ENCODE data around the gene FNDC11.

FNDC11 gene

DNA sequence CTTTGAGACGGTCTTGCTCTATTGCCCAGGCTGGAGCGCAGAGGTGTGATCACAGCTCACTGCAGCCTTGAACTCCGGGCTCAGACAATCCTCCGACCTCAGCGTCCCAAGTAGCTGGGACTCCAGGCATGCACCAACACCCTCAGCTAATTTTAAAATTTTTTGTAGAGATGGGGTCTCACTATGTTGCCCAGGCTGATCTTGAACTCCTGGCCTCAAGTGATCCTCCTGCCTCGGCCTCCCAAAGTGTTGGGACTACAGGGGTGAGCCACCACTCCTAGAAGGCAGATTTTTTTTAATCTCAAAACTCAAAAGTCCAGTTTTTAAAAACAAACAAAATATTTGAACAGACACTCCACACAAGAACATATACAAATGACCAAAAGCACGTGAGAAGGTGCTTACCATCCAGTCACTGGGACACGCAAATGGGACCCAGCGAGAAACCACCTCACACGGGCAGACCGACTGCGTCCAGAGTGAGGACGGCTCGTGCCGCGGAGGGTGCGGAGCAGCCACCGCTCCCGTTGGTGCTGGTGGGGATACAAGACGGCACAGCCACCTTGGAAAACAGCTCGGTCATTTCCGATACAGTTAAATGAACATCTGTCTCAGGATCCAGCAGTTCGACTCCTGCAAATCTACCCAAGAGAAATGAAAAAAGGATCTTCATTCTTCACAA lies 28.6 kb downstream of the FNDC11 start:
- no peak for DNase-seq

- no peak for DNase-seq
Observed at GRCh38 chr20:63585616-63586565, 31.9 kb downstream of the FNDC11 start.

DNA sequence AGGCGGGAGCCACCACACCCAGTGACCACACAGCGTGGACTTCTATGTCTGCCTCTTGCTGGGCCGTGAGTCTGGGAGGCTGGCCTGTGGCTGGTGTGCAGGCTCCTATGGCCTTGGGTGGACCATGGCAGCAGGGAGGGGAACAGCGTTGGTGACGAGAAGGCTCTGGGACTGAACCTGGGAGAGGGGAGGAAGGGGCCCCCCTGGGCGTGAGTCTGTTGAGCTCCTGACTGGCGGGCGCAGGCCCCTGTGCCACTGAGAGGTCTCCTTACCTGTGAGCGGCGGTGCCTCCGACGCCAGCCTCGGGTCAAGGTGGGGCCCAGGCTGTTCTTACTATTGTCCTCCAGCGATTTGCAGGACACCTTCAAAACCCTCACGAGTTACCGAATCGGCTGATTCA lies 32.8 kb downstream of the FNDC11 start:
- no peak for DNase-seq

GRCh38 chr20:63587256-63587655 lies 33.3 kb downstream of the FNDC11 start:
- no peak for DNase-seq

DNA sequence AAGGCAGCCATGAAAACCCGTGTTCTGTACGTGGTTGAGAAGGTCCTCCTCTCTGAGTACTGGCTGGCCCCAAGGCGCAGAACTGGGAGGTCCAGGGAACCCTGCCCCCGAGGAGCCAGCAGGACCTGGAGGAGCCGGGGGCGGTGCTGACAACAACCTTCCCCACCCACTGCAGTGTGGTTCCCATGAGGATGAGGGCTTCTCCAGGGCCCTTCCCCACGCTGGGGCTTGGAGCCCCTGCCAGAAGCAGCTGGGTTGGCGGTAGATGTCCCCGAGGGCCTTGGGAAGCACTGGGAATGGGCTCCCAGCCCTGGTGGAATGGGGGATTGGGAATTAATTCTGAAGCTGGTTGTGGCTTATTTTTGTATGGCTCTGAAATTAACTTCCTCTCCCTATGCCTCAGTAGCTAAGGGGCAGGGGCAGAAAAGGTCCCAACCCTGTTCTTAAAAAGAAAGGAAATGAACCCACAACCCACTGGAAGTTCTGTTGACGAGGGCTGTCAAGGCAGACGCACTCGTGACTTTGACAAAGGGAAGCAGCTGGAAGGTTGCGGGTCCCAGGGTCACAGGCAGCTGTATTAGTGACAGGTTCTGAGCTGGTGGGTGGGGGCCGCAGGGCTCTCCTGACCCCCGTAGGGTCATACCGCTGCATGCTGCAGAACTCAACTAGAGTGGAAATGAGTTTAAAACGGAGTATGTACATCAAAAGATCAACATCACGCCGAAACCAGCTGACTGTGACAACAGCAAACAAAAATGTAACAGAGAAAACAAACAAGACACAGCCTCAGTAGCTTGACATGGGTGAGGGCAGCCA lies 34.0 kb downstream of the FNDC11 start:
- DNase-seq: peak; percentile 59 to 65 (median 64)

DNA sequence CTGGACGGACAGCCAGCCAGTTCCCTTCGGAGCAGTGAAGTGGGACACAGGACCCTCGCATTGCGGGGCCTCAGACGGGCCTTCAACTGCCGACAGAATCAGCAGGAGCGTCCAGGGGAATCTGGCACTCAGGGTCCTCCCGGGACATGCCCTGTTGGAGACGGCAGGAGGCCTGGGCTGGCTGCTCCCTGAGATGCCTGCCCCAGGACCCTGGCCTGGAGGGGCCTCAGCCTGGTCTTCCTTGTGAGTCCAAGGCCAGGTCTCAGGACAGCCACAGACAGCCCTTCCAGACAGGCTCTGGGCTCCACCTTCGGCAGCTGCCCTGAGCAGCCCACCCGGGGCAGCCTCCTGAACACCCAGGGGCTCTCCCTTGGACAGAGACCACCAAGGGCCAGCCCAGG lies 34.7 kb downstream of the FNDC11 start:
- no peak for DNase-seq

GRCh38 chr20:63589261-63590217 lies 35.6 kb downstream of the FNDC11 start:
- no peak for DNase-seq

DNA sequence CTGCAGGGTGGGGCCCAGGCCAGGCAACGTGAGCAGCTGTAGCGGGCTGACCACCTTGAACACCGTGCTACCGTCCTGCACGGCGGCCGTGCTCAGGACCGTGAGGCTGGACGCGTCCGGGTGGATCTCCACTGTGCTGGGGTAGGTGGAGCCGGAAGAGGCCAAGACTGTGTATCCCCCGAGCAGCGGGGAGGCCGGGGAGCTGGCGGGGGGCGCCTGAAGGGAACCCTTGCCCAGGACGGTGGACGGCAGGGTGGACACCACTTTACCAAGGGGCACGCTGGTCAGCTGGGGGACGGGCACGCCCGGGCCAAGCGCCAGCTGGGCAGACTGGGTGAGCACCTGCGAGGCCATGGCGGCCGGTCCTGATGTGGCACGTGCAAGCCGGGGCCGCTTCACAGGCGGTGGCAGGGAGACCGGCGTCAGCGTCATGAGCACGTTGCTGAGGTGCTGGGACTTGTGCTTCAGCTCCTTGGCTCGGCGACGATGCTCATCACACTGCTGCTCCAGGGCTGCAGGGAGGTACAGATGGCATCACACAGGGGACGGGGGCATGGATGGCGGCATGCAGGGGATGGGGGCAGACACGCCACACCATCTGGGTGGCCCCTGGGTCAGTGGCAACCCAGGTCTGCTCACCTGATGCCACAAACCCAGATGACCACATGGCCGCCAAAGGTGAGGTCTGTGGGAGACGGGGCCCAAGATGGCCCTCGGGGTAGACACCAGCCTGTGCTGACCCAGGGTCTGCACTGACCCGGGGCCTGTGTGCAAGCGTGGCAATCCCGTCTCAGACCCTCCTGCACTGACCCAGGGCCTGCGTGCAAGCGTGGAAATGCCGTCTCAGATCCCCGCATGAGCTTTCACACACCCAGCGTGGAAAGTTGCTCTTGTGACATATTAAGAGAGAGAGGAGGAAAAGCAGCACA lies 36.5 kb downstream of the FNDC11 start:
- no peak for DNase-seq

DNA sequence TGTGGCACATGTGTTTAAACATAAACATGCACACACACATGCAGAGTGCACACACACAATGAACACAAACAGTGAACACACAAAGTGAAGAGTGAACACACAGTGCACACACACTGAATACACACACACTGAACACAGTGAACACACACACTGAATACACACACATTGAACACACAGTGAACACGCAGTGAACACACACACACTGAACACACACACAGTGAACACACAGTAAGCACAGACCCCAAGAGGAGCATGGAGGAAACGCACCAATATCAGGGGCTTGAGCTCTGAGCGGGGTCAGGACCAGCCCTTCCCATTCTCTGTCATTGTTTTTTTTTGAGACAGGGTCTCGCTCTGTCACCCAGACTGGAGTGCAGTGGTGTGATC lies 37.2 kb downstream of the FNDC11 start:
- DNase-seq: no peak

DNA sequence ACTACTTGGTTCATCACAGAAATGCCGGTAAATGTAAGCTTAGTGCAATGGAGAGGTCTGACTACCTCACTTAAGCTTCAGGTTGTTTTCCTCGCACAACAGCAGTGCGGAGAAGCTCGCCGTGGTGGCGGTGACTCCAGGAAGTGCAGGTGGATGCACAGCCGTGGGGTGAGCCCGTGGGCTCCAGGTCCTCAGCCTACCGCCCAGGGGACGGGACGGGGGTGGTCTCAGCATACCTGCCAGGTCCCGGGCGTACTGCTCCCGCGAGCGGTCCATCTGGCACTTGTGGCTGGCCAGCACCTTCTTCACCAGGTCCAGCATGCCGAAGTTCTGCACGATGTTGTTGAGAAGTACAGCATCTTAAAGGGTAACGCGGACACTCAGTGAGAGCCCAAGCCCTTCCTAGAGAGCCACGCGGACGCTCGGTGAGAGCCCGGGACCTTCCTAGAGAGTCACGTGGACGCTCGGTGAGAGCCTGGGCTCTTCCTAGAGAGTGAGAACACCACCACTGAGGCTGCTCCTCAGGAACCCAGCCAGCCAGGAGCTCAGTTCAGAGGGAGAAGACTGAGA lies 37.9 kb downstream of the FNDC11 start:
- DNase-seq: no peak

DNA sequence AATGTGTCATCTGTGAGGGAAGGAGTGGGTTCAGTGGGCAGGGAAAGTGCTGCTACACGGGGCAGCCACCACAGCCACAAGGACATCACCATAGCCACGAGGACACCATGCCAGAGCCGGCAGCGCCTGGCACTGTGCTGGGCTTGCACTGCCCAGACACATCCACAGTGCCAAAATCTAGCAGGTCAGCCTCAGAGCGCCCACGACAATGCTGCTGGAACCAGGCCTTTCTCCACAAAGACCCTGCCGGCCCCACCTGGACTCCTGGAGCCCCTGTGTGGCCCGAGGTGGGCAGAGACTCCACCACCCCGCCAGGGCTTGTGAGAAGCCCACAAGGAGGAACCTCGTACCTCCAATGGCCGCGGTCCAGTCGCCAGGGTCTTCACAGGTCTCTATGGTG lies 38.7 kb downstream of the FNDC11 start:
- DNase-seq: no peak

- no peak for DNase-seq
Observed at GRCh38 chr20:63594043-63594561, 40.1 kb downstream of the FNDC11 start.

DNA sequence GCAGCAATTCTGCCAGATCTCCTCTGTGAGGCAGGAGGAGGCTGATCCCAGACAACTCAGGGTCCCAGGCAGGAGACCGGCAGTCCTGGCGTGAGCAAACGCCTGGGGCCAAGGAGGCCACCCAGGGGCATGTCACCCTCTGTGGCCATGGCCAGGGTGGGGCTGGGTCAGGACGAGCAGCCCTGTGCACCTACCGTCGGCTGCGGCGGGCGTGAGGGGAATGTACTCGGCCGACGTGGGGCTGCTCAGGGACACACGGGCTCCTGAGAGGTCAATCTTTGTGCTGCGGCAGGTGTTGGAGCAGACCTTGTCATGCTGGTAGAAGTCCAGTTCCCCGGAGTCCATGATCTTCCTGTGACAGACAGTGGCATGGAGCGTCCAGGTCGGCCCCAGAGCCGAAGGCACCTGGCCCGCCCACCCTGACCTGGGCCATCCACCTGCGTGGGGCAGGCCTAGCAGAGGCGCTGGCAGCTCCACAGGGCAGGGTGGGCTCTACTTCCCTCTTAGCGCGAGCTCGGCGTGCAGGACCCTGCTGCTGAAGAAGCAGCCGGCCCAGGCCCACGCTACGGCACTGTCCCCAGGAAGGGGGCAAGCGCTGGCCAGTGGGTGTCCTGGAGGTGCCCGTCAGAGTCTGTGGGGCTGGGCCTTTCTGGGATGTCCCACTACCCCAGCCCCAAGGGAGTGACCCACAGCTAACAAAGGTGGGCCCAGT lies 41.6 kb downstream of the FNDC11 start:
- no peak for DNase-seq

DNA sequence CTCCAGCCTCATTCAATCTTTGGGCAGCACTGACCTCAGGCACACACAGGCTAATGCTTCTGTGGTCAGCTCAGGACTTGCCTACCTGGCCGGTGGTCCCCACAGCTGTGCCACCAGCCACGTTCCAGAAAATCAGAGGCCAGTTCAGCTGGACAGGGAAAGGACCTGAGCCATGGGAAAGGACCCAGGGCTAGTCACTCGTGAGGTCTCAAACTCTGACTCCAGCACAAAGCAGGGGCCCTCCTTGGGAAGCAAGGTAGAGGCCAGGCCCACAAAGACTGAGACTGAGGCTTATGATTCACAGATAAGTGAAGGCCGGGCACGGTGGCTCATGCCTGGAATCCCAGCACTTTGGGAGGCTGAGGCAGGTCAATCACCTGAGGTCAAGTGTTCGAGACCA lies 42.5 kb downstream of the FNDC11 start:
- no peak for DNase-seq

DNA sequence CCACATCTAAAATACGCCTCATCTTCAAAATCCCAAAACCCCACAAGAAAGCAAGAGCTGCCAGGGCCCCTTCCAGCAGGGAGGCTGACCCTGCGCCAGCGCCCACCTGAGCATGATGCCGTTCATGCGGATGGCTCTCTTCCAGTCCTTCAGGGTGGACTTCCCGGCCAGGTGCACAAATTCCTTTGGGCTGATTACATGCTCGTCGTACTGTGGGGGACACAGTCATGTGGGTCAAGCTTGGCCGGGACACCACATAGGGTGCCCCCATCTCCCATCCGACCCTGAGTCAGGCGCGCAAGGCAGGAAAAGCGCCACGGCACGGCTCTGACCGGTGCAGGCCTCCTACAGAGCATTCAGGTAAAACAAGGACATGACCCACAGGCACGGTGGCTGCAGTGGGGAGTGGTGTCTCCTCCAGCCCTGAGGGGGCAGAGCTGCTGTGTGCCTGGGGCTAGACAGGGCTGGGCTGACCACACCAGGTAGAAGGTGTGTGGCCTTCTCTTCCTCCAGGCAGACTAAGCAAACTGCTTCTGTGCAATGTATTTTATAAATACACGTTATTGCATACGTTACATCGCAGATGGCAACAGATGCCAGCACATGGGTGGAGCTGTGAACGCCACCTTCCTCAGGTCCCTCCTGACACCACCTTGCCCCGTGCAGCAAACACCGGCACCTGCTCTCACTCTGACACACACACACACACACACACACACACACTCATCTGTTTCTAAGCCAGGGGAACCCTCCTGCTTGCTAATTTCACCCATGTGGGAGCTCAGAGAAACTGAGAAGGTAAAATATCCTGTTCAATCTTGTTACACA lies 43.9 kb downstream of the FNDC11 start:
- no peak for DNase-seq

GRCh38 chr20:63598479-63599395 lies 44.8 kb downstream of the FNDC11 start:
- no peak for DNase-seq

DNA sequence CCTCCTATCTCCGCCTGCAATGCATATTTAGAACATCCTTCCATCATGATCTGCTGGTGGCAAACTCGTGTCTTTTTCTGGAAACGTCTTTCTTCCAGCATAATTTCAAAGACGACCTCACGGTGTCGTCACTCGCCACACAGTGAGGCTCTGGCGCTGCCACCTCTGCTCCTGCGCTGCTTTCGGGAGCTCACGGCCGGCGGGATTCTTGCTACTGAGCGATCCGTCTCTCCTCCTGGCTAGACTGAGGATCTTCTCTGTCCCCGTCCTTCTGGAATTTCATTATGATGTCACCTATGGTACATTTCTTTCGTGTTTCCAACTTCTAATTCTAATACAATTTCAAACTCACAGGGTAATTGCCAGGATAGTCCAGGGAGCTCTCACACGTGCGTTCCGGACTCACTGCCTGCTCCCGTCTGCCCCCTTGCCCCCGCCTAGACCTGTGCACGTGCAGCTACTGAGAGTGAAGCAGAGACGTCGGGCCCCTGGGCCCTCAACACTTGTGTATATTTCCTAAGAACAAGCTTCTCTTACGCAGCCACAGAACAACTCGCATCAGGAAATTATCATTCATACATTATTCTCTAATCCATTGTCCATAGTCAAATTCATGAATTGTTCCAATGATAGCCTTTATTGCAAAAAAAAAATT lies 45.6 kb downstream of the FNDC11 start:
- DNase-seq: no peak

Measured in suppressor macrophage treated with lipopolysaccharide for 1 hour (primary cell).